Astrocyte of the hippocampus (primary cell): ENCODE data around the gene DDX51.

ENCODE experiments used
- DNase-seq: peaks from one replicate; pipeline ENCODE4 v3.0.0; 2011; ENCODE audit warnings: low read depth, low spot score

DDX51 gene

DNA sequence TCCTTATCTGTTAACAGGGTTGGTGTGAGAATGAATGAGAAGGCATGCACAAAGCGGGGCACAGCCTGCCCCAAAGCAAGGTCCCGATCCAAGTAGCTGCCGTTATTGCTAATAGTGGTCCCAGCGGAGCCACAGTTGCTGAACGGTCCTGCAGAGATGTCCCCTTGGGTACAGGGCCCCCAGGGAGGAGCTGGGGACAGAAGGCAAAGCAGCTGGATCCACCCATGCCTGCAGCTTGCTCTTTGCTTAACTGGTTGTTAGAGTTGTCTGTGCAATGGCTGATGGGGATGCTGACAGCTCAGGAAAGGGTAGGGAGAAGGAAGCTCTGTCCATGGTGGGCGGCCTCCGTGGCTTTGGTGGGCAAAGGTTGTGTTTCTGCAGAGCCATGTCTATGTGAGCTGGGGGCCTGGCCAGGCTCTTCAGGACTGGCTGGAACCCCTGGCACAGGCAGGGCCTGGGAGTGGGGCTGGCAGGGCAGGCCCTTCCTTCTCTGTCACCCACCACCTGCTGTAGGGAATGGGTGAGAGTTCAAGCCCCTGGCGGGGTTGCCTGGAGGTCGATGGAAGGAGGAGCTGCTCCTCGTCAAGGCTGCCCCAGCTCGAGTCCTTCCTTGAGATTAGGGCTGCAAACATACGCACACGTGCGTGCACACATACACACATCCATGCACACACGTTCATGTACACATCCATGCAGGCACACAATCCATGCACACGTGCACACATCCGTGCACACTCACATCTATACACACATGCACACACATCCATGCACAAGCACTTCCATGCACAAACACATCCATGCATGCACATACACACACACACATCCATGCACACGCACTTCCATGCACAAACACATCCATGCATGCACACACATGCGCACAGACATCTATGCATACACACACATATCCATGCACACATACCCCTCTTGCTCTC, 35.6 kb upstream of the DDX51 start:
- DNase-seq = no peak

DNA sequence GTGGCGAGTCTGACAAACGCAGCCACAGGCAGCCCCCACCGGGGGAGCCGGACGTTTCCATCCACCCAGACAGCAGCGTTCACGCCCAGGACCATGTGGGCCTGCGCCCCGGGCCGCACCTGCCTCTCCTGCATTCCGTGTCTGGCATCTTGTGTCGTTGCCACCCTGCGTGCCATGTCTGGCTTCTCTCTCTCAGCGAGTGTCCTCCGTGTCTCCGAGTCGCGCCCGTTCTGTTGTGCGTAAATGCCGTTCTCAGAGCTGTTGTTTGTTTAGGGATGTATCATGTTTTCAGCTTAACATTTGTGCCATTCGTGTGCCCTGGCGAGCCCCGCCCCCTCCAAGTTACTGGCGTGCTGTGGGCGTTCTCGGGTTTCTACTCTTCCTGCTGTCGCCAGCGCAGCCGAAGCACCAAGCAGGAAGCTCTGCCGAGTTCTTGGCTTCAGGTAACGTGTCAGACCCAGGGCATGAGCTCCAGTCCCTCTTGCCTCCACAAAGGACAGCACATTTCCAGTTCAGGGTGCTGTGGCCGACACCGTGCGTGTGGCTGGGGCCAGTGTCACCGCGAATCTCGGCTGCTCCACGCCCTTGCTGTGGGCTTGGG, 34.8 kb upstream of the DDX51 start:
- no peak for DNase-seq

DNA sequence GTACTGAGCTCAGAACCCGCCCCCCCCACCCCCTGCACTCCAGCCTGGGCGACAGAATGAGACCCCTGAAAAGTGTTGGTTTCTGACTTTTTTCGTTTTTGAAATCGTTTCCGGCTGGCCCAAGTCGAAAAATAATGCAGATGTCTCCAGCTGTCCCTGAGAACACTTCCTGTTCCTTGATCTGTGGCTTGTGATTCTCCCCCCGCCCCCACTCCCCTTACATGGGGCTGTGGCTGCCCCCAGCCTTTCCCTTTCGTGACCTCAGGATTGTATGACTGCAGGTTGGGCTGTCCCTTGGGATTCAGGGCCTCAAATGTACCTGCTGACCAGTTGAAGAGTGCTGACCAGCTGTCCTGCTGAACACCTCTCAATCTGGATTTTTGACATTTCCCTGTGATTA, 34.2 kb upstream of the DDX51 start:
- no peak for DNase-seq

DNA sequence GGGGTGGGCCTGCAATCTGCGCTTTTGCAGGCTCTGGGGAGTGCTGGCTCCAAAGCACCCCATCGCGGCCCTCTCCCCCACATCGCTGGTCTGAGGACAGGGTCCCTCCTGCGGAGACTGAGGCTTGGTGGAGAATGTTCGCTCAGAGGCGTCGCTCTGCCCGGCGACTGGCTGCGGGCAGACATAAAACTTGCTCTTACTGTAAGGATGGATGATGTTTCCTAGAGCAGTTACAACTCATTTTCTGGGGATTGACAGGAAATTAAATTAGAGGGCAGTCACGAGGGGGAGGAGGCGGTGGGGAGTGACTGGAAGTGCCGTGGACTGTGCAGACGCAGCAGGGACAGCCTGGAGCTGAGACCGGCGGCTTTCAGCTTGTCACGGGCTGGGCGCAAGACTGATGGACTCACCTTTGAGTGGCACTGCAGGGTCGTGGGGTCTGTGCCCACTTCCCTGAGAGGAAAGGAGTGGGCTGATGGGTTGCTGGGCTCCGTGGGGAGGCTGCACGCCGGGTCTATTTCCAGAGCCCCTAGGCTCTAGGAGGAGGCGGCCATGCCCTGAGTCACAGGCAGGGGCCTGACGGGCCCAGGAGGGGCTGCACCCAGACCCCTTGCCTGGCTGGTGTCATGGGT, 32.9 kb upstream of the DDX51 start:
- no peak for DNase-seq

DNA sequence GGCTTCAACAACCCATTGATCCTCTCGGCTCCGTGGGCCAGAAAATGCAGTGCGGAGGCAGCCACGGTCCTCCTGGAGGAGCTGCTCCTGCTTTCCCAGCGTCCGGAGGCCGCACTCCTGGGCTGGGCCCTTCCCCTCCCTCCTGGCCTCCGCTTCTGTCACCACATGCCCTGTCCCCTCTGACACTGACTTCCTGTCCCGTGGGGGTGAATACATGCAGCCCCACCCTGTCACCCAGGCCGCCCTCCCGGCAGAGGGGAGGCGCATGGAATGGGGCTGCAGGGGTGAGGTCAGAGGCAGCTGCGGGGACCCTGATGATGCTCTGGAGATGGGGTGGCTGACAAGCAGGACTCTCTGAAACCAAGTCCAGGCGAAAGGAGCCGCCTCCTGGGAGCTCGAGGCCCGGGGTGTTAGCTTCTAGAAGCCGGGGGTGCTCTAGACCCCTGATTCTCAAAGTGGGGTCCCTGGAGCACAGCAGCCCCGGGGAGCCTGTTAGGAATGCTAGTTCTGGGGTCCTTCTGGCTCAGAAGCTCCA, 32.3 kb upstream of the DDX51 start:
- no peak for DNase-seq

DNA sequence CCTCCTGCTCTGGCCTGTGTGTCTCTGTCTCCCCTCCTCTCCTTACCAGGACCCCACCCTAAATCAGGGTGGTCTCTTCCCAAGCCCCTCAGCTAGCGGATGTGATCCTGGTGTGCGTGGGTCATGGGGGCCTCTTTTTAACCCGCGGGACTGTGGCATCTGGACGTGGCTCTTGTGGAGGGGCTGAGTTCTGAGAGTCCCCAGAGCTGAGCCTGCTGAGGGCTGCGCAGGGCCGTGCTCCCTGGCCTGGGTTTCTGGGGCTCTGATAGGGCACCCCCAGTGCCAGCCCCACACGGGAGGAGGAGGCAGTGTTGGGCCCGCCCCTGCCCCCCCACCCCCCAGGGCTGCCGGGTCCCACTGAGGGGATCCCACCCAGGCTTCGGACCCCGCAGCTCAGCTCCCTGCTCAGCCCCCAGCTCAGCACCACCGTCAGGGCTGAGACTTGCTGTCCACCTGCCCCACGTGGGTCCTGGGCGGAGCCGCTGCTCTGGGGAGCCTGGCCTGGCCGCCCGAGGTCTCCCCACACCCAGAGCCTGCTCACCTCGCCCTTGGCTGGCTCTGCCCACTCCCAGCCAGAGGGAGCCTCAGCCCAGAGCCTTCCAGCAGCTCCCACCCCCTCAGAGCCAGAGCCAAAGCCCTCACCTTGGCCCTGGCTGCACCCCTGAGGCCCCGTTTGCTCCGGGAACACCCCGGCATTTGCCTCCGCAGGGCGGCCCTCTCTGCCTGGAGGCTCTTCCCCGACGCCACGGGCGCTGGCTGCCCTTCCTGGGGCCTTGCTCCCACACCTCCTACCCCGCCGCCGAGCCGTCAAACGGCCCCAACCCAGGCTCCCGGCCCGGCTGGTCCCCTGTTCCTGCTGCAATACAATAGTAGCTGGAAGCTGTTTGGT, 31.6 kb upstream of the DDX51 start:
- no peak for DNase-seq

DNA sequence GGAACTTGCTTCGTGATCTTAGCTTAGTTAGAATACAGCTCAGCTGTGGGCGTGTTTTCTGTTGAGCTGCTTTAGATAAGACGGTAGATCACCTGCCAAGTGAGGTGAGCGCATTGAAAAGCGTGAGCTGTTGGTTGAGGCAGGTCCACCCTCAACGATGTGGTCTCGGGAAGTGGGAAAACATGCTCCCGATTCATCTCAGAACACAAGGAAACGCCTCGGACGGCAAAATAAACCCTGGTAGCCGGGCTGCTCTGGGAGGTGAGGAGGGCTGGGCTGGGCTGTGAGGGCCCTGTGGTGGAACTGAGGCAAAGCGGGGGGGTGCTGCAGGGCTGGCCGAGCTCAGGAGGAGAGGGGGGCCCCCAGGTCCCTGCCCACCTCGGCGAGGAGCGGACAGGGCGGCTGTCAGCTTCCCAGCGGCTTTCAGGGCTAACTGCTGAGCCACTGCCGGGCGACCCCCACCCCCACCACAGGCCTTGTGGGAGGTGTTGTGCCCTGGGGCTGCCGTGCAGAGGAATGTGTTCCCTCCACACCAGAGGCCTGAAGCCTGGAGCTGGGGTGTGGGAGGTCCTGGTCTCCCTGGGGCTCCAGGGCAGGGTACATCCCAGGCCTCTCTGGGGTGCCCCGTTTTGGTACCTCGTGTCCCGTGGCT, 30.8 kb upstream of the DDX51 start:
- no peak for DNase-seq

DNA sequence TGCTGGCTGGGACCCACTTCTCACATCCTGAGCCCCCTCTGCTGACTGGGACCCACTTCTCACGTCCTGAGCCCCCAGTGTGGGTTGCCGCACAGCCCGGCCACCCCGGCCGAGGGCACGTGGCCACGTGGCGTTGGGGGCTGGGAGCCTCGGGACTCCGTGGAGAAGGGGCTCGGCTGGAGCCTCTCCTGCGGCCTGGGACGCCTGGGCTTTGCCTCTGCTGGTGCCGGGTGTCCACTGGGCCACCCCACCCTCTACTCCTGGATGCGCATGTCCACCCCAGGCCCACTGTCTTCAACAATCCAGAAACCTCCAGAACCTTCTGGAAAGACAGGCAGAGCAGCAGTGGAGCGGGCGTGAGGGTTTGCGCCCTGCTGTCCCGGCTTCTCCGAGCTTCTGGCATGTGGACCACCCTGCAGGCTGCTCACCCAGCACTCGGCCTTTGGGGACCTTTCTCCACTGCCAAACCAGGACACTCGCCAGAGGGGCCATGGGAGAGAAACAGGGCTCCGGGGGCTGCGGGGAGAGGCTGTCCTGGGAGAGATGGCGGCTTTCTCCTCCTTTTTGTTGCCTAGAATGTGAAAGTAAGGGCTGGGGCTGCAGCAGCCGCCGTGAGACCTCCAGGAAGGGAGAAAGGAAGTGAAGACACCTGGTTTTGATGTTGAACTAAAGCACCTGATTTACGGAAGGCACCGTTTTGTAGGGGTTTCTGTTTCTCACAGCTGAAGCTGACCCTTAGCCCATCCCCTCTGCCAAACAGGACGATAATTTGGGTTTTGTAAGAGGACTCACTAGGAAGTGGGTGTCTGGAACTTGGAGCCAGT, 30.1 kb upstream of the DDX51 start:
- DNase-seq = no peak

DNA sequence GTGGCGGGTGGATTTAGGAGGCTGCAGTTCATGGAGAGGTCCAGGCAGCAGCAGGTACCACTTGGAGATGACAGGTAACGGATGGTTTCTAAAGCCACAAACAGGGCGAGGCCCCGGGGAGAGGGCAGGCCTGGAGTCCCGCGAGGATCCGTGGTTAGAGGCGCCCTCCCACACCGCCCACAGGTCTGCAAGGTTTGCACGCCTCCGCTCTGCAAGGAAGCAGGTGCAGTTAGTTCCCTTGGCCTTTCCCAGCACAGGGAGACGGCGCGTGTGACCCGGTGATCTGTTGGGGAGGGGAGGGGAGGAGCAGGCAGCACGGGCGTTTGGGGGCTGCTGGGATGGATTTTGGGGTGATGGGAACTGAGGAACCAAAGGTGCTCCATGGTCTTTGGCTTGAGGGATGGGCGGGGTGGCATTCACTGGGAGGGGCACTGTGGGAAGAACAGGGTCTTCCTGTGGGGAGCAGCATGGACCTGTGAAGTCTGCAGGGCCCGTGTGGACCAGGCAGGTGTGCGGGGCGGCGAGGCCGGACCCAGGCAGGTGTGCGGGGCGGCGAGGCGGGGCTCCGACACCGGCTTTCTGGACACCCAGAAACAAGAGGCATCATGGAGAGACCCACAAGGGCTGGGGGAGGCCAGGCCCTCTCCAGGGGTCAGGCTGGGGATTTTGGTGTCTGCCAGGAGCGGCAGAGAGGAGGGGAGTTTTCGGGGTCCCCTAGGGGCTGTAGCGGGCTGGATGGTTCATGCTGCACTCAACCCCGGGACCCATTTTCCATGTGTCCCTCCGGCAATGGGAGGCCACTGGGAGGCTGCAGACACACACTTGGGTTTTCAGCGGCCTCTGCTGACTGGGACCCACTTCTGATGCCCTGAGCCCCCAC, 29.3 kb upstream of the DDX51 start:
- DNase-seq = no peak

DNA sequence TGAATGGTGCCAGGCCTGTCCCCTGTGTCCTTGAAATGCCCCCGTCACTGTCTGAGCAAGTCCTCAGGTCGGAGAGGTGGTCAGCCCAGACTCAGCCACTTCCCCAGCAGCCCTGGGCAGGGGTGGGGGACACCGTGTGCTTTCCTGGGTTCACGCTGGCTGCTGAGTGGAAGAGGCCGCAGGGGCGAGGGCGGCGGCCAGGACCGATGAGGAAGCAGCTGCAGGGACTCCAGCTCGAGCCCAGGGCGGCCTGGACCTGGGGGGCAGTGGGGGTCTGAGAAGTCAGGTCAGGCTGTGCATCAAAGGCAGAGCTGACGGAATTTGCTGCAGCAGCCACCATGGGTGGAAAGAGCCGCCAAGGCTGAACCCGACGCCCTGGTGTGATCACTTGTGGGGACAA, 28.5 kb upstream of the DDX51 start:
- no peak for DNase-seq

DNA sequence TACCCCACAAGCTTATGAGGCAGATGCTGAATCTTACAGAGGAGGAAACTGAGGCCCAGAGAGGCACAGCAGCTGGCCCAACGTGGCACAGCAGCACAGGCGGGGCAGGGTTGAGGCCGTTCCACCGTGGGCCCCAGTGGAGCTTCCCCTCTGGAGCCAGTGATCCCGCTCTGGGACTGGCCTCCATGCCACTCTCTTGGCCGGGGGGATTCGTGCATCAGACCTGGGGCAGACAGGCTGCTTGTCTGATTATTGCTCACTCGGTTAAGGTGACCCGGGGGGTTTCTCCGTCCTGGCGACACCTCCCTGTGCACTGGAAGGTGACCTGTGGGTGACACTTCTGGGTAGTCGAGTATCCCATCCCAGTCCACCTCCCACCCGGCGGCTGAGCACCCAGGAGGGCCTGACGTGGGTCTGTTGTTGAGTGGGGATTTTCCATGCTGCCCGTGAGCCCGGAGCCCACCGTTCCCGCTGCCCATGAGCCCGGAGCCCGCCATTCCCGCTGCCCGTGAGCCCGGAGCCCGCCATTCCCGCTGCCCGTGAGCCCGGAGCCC, 27.9 kb upstream of the DDX51 start:
- DNase-seq = no peak

DNA sequence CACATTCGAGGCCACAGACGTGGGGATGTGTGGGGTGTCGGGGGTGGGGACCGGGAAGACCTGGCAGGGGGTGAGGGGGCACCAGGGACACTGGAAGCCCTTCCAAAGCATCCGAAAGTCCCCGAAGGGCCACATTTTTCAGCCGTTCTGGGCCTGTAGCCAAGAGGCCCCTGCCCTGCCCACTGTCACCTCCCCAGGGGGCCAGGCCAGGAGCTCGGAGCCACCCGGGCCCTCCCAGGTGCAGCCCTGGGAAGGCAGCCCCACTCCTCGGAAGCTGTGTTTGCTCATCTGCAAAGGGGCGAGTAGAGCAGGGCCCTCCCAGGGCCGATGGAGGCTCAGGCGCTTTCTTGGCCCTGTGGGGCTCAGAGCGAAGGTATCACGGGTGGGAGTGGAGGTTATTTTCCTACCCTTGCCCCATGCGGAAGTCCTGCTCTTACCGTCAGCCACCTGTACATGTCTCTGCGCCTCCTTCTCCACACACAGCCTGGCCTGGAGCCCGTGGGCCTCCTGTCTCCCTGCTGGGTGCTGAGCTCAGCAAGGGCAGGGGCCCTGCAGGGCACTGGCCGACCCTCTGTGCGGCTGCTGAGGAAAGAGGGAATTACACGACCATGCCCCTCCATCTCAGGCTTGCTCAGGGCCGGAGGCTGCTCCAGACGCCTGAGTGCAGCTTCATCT, 27.3 kb upstream of the DDX51 start:
- no peak for DNase-seq

DNA sequence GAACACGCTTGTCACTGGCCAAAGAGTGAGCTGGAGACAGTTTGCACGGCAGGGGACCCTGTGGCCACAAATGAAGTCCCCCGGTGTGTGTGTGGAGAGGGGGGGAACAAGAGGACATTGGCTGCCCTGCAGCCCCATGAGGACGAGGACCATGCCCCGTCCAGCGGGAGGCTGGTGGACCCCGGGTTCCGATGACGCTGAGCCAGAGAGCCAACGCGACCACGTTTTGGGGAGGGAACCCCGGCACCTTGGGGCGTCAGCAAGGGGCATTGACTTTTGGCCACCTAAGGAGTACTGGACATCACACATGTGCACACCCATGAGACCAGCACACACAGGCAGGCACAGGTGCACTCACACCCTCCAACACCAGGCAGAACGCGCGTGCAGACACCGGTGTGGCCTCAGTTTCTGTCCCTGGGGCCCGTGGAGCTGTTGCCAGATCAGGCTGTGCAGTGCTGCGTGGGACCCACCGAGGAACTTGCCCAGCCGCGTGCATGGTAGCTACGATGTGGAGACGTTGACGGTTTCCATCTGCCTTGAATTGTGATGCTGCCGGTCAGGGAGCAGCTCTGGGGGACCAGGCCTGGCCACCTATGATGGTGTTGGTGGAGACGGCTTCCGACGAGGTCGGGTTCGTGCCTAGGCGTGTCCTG, 26.6 kb upstream of the DDX51 start:
- no peak for DNase-seq

DNA sequence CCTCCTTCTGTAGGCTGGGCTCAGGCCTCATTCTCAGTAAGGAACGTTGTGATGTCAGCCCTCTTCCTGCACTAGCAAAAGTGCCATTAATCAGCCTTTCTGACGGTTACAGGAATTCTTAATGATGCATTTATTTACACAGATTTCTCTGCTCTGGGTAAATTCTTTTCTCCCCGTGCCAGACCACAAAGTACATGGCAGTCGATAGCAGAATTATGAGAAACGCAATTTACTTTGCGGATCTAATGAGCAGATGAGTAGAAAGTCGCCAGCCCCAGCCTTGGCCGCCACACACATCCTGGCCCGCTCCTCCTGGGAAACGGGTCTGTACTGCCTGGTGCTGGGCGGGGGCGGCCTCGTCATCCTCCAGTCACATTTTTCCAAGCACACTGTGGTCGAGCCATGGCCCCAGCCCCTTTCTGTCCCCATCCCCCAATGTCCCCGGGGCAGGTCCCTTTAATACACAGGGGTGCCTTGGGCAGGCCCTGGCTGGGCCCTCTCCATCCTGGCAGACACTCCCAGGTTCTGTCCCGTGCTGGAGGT, 26.0 kb upstream of the DDX51 start:
- DNase-seq = peak; percentile 89

DNA sequence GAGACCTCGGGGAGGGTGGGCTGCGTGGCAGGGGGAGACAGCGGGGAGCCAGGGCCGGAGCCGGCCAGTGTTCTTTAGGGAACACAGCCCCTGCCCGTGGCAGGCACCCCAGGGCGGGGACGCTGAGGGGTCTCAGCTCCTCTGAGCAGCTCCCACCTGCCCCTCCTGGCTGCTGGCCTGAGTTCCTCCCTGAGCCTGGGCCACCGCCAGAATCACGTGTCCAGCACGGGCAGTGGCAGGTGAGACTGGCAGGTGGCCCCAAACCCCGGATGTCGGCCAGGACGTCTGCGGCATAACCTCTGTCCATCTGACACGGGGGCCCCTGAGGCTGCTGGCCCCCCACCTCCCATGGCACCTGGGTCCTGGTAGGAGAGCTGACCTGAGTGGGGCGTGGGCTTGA, 25.3 kb upstream of the DDX51 start:
- no peak for DNase-seq

DNA sequence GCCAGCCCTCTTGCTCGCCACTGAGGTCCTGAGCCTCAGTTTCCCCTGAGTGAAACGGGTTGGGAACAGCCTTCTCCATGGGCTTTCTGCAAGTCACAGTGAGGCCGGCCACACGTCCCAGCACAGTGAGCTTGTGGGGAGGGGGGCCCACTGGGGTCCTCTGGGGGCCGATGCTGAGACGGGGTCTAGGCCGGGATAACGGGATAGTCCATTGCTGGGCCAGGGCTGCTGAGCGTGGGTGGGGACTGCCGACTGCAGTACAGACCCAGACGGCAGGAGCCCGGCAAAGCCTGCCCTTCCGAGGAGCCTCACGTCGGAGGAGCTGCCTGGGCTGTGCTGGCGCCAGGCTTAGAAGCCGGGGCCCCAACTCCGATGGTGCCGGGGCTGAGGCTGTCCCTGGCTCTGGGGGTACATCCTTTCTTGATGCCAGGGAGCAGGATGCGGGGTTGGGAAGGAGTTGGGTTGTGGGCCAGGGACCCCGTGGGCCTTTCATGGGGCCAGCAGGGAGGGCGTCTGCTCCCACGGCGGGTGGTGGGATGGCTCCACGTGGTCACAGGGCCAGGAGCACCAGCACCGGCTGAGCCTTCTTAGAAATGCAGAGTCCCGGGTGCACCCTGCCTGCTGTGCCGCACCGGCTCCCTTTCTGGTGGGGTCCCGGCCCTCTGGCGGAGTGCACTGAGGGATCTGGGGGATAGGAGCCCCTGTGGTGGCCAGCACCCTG, 24.4 kb upstream of the DDX51 start:
- DNase-seq = no peak
